HAP-1 (cell line): ENCODE measurements around the gene FAM227B.
"Not testable (repeated sequence)": the region's sequence is repeated elsewhere in the genome, so short reads cannot be mapped to it uniquely, and the experiment has no call there.

Source experiments
- DNase-seq, 2 experiments: peaks; one replicate each; pipeline ENCODE4 v3.0.0-alpha.2; 2016 to 2020; ENCODE audit warnings: low spot score in 2 of 2
- H3K27me3 ChIP-seq: fragments of 250-450 bp; sonication (Bioruptor Pico); 2 replicates; pipeline ENCODE4 v1.5.1; 2020; ENCODE audit warnings: low read depth, mild to moderate bottlenecking, moderate library complexity
- H3K36me3 ChIP-seq: fragments of 250-450 bp; sonication (Bioruptor Pico); replicated peaks from 2 replicates; pipeline ENCODE4 v1.5.1; 2020; ENCODE audit warnings: mild to moderate bottlenecking
- H3K4me1 ChIP-seq: fragments of 250-450 bp; sonication (Bioruptor Pico); 2 replicates; pipeline ENCODE4 v1.5.1; 2020; ENCODE audit warnings: mild to moderate bottlenecking
- H3K4me3 ChIP-seq: fragments of 250-450 bp; sonication (Bioruptor Pico); 2 replicates; pipeline ENCODE4 v1.5.1; 2020; ENCODE audit warnings: mild to moderate bottlenecking, moderate library complexity
- H3K9me3 ChIP-seq: fragments of 250-450 bp; sonication (Bioruptor Pico); 2 replicates; pipeline ENCODE4 v1.5.1; 2020; ENCODE audit warnings: mild to moderate bottlenecking, moderate library complexity
- in situ Hi-C: fragments of 300-500 bp; cut with MboI; formaldehyde crosslinking; loops from 3 replicates; pipeline ENCODE4 v1.14.3; 2020; ENCODE audit warnings: low sequenced_read_pairs, inconsistent platforms, mixed read lengths

Gene FAM227B

GRCh38 chr15:49628379-49628778 lies 7.8 kb upstream of the FAM227B start:
- 0 out of 2 replicates have a peak, but pooled peaks cover 3% of the 10 kb centered on the region for H3K4me1 ChIP-seq
- DNase-seq = no peak
- no peaks in the 10 kb centered on the region for H3K27me3 ChIP-seq
- H3K4me3 ChIP-seq = no peak overlapping the region
- H3K9me3 ChIP-seq = no peaks in the 10 kb centered on the region
- H3K36me3 ChIP-seq = peaks cover 16% of the 10 kb centered on the region; the same call in 1 of the 2 replicates
- in situ Hi-C loops = no loop called here

GRCh38 chr15:49627407-49627877 lies 6.8 kb upstream of the FAM227B start:
- Histone ChIP-seq H3K4me3 (no peak overlapping the region), H3K4me1 (peaks cover 5% of the 10 kb centered on the region; the same call in 1 of the 2 replicates), H3K9me3 (no peaks in the 10 kb centered on the region), H3K36me3 (peaks cover 16% of the 10 kb centered on the region; the same call in 1 of the 2 replicates), H3K27me3 (no peaks in the 10 kb centered on the region)
- in situ Hi-C loops = no loop called here
- no peak for DNase-seq

- in situ Hi-C loops = no loop called here
- H3K27me3 ChIP-seq = no peaks in the 10 kb centered on the region
- peaks cover 10% of the 10 kb centered on the region for H3K4me1 ChIP-seq
- no peak overlapping the region for H3K4me3 ChIP-seq
- no peaks in the 10 kb centered on the region for H3K9me3 ChIP-seq
- DNase-seq = no peak
- peaks cover 16% of the 10 kb centered on the region; the same call in 1 of the 2 replicates for H3K36me3 ChIP-seq
Measured at GRCh38 chr15:49625460-49626036, 4.9 kb upstream of the FAM227B start.

GRCh38 chr15:49624056-49624455 lies 3.4 kb upstream of the FAM227B start:
- Histone ChIP-seq H3K4me1 (peaks cover 20% of the 10 kb centered on the region), H3K36me3 (peaks cover 16% of the 10 kb centered on the region; the same call in 1 of the 2 replicates), H3K27me3 (no peaks in the 10 kb centered on the region), H3K4me3 (no peak overlapping the region), H3K9me3 (no peaks in the 10 kb centered on the region)
- DNase-seq = no peak
- in situ Hi-C loops = no loop called here

GRCh38 chr15:49622561-49622960 lies 1.9 kb upstream of the FAM227B start:
- DNase-seq = no peak
- H3K4me3 ChIP-seq = peak overlapping the region; percentile 69; the same call in 1 of the 2 replicates

GRCh38 chr15:49621887-49622286 lies 1.3 kb upstream of the FAM227B start:
- H3K4me1 ChIP-seq = peaks cover 16% of the 10 kb centered on the region
- H3K4me3 ChIP-seq = peak overlapping the region; percentile 69
- no peaks in the 10 kb centered on the region for H3K9me3 ChIP-seq
- no peak for DNase-seq
- in situ Hi-C loops = no loop called here
- H3K36me3 ChIP-seq = peaks cover 13% of the 10 kb centered on the region; the same call in 1 of the 2 replicates
- no peaks in the 10 kb centered on the region for H3K27me3 ChIP-seq

More at GRCh38 chr15:49622561-49622960, 1.9 kb upstream of the FAM227B start:
- in situ Hi-C loops = no loop called here
- Histone ChIP-seq H3K4me1 (peaks cover 20% of the 10 kb centered on the region), H3K27me3 (no peaks in the 10 kb centered on the region), H3K9me3 (no peaks in the 10 kb centered on the region), H3K36me3 (peaks cover 16% of the 10 kb centered on the region; the same call in 1 of the 2 replicates)

GRCh38 chr15:49621401-49621811 lies 788 bp upstream of the FAM227B start:
- DNase-seq = no peak
- peak overlapping the region; percentile 69 for H3K4me3 ChIP-seq
- no peaks in the 10 kb centered on the region for H3K27me3 ChIP-seq
- in situ Hi-C loops = no loop called here
- H3K4me1 ChIP-seq = peaks cover 16% of the 10 kb centered on the region
- H3K9me3 ChIP-seq = no peaks in the 10 kb centered on the region
- peaks cover 13% of the 10 kb centered on the region; the same call in 1 of the 2 replicates for H3K36me3 ChIP-seq

- Histone ChIP-seq H3K4me1 (peaks cover 16% of the 10 kb centered on the region), H3K9me3 (no peaks in the 10 kb centered on the region), H3K4me3 (peak overlapping the region; percentile 69), H3K36me3 (peaks cover 2% of the 10 kb centered on the region; the same call in 1 of the 2 replicates), H3K27me3 (no peaks in the 10 kb centered on the region)
- DNase-seq = no peak
- in situ Hi-C loops = no loop called here
Measured at GRCh38 chr15:49620199-49620598, 419 bp downstream of the FAM227B start.

- Histone ChIP-seq H3K9me3 (no peaks in the 10 kb centered on the region), H3K27me3 (no peaks in the 10 kb centered on the region), H3K36me3 (no peaks in the 10 kb centered on the region), H3K4me1 (peaks cover 16% of the 10 kb centered on the region), H3K4me3 (no peak overlapping the region)
- in situ Hi-C loops = no loop called here
- DNase-seq = no peak
Measured at GRCh38 chr15:49619226-49619625, 1.4 kb downstream of the FAM227B start.

- H3K36me3 ChIP-seq, H3K27me3 ChIP-seq, in situ Hi-C loops, H3K4me1 ChIP-seq, DNase-seq, H3K9me3 ChIP-seq, H3K4me3 ChIP-seq: not testable (repeated sequence)
Measured at GRCh38 chr15:49612240-49612639, 8.4 kb downstream of the FAM227B start.

GRCh38 chr15:49610157-49610918 lies 10.3 kb downstream of the FAM227B start:
- Histone ChIP-seq H3K9me3 (no peaks in the 10 kb centered on the region), H3K36me3 (no peaks in the 10 kb centered on the region), H3K4me1 (peaks cover 6% of the 10 kb centered on the region), H3K4me3 (no peak overlapping the region), H3K27me3 (no peaks in the 10 kb centered on the region)
- in situ Hi-C loops = no loop called here
- peak; percentile 31 to 65 for DNase-seq

- no peak for DNase-seq
- no peak overlapping the region for H3K4me3 ChIP-seq
- in situ Hi-C loops = no loop called here
- peaks cover 6% of the 10 kb centered on the region for H3K4me1 ChIP-seq
- H3K27me3 ChIP-seq = no peaks in the 10 kb centered on the region
- H3K36me3 ChIP-seq = no peaks in the 10 kb centered on the region
- H3K9me3 ChIP-seq = 0 out of 2 replicates have a peak, but pooled peaks cover 2% of the 10 kb centered on the region
Measured at GRCh38 chr15:49606594-49606993, 14.0 kb downstream of the FAM227B start.

- Histone ChIP-seq H3K36me3 (no peaks in the 10 kb centered on the region), H3K4me3 (no peak overlapping the region), H3K4me1 (peaks cover 3% of the 10 kb centered on the region), H3K27me3 (no peaks in the 10 kb centered on the region), H3K9me3 (0 out of 2 replicates have a peak, but pooled peaks cover 2% of the 10 kb centered on the region)
- DNase-seq = no peak
- in situ Hi-C loops = no loop called here
Measured at GRCh38 chr15:49605588-49605987, 15.0 kb downstream of the FAM227B start.
